Mesothelial cell of epicardium (in vitro differentiated cells): Measurements from ENCODE around the gene PAWR. TPM values are rescaled to one million over a fixed set of nuclear protein-coding genes. Genes with fewer than 3 reads are reported as not detected.
A peak's percentile ranks its signal among the peaks of the same experiment; 100 is the strongest.

ENCODE experiments used
- DNase-seq, 2 experiments: peaks; one replicate each; pipeline ENCODE4 v3.0.0; 2021; ENCODE audit warnings: low spot score in 2 of 2; ENCODE audit not compliant: unreplicated experiment in 2 of 2
- H3K27ac Mint-ChIP-seq: 2 replicates; pipeline ENCODE4 v1.8.0; 2021; ENCODE audit warnings: mixed read lengths
- H3K27me3 Mint-ChIP-seq: 2 replicates; pipeline ENCODE4 v1.8.0; 2021; ENCODE audit warnings: low read depth, mixed read lengths
- H3K36me3 Mint-ChIP-seq: 2 replicates; pipeline ENCODE4 v1.8.0; 2021; ENCODE audit warnings: mixed read lengths
- H3K4me1 Mint-ChIP-seq: 2 replicates; pipeline ENCODE4 v1.8.0; 2021; ENCODE audit warnings: mixed read lengths
- H3K4me3 Mint-ChIP-seq: 2 replicates; pipeline ENCODE4 v1.8.0; 2021; ENCODE audit warnings: mild to moderate bottlenecking, moderate library complexity, mixed read lengths
- H3K9me3 Mint-ChIP-seq: 2 replicates; pipeline ENCODE4 v1.8.0; 2021; ENCODE audit warnings: mixed read lengths
- total RNA-seq: library from RNA; stranded (reverse); gene quantifications from 3 replicates; pipeline ENCODE4 v1.2.1, GENCODE V29; 2021
- TF ChIP-seq, protein P1 (sequence below): fragments of 200-600 bp; sonication (generic); IDR thresholded peaks from one replicate; pipeline ENCODE4 v1.5.0; 2021; ENCODE audit warnings: antibody characterized with exemption; ENCODE audit not compliant: unreplicated experiment

Gene PAWR
- total RNA-seq, 1 donor from 2014 or later: 205 TPM

DNA sequence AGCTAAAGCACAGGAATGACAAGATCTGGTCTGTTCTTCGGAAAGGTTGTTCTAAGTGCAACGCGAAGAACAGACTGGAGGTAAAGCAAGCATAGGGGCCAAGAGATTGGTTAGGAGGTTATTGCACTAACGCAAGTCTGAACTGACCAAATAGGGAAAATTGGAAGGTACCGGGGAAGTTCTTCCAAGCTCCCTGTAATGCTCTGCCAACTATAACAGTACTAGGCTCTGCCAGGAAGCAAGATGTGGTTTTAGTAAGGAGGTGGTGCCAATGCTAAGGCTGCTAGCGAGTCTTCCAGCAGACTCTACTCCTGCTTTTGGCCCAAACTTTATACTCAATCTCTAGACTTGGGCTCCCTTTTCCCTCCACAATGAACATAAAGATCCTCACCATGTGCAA is 138.6 kb downstream of the PAWR start:
- Mint-ChIP-seq H3K4me1 (peaks cover 50% of the 10 kb centered on the region), H3K36me3 (peaks cover 25% of the 10 kb centered on the region), H3K27ac (peak overlapping the region; percentile 23), H3K27me3 (no peaks in the 10 kb centered on the region), H3K4me3 (no peak overlapping the region), H3K9me3 (peaks cover 9% of the 10 kb centered on the region)
- no peak for DNase-seq
- TF ChIP-seq, protein P1, sequence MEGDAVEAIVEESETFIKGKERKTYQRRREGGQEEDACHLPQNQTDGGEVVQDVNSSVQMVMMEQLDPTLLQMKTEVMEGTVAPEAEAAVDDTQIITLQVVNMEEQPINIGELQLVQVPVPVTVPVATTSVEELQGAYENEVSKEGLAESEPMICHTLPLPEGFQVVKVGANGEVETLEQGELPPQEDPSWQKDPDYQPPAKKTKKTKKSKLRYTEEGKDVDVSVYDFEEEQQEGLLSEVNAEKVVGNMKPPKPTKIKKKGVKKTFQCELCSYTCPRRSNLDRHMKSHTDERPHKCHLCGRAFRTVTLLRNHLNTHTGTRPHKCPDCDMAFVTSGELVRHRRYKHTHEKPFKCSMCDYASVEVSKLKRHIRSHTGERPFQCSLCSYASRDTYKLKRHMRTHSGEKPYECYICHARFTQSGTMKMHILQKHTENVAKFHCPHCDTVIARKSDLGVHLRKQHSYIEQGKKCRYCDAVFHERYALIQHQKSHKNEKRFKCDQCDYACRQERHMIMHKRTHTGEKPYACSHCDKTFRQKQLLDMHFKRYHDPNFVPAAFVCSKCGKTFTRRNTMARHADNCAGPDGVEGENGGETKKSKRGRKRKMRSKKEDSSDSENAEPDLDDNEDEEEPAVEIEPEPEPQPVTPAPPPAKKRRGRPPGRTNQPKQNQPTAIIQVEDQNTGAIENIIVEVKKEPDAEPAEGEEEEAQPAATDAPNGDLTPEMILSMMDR: no peak

DNA sequence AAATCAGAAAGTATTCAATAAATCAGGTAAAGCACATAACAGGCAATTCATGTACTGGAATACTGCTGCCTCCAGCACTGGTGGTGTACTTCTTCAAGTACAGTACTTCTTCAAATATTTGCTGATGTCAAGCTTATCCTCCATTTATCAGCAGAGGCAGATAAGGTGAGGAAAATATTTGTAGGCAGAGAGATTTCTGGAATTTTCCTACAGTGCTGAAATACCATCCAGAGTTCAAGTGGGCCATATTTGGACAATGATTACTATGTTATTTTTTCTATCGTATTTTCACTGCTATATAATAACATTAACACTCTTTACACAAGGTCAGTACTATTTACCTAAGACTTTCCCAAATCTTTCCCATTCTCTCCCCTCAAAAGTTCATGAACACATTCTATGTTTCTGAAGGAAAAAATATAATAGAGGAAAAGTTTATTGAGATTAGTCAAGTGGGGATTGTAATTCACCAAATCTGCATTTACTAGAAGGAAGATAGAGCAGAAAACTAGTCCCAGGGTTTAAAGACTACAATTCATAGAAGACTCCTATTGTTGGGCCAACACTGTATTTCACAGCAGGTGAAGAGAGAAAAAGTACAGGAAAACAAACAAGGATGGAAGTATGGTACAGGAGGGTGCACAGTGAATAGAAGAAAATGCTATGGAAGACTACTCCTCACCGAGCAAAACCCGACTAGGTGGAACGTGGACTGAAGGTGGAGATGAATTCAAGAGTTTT is 141.1 kb downstream of the PAWR start:
- H3K9me3 Mint-ChIP-seq: peaks cover 9% of the 10 kb centered on the region
- TF ChIP-seq, protein P1: no peak
- peak overlapping the region; percentile 99 for H3K27ac Mint-ChIP-seq
- no peaks in the 10 kb centered on the region for H3K27me3 Mint-ChIP-seq
- peaks cover 47% of the 10 kb centered on the region for H3K4me1 Mint-ChIP-seq
- DNase-seq: no peak
- H3K36me3 Mint-ChIP-seq: peaks cover 24% of the 10 kb centered on the region
- no peak overlapping the region for H3K4me3 Mint-ChIP-seq

DNA sequence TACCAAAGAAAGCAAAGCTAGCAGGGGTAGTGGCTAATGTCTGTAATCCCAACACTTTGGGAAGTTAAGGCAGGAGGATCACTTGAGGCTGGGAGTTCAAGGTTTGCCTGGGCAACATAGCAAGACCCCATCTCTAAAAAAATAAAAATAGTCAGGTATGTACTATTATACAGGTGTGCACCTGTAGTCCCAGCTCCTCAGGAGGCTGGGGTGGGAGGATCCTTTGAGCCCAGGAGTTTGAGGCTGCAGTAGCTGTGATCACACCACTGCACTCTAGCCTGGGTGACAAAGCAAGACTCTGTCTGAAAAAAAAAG is 142.2 kb downstream of the PAWR start:
- Mint-ChIP-seq H3K4me3 (no peak overlapping the region), H3K36me3 (peaks cover 24% of the 10 kb centered on the region), H3K27me3 (no peaks in the 10 kb centered on the region), H3K27ac (peak overlapping the region; percentile 99), H3K4me1 (peaks cover 50% of the 10 kb centered on the region), H3K9me3 (peaks cover 9% of the 10 kb centered on the region)
- TF ChIP-seq, protein P1: no peak
- DNase-seq: no peak

DNA sequence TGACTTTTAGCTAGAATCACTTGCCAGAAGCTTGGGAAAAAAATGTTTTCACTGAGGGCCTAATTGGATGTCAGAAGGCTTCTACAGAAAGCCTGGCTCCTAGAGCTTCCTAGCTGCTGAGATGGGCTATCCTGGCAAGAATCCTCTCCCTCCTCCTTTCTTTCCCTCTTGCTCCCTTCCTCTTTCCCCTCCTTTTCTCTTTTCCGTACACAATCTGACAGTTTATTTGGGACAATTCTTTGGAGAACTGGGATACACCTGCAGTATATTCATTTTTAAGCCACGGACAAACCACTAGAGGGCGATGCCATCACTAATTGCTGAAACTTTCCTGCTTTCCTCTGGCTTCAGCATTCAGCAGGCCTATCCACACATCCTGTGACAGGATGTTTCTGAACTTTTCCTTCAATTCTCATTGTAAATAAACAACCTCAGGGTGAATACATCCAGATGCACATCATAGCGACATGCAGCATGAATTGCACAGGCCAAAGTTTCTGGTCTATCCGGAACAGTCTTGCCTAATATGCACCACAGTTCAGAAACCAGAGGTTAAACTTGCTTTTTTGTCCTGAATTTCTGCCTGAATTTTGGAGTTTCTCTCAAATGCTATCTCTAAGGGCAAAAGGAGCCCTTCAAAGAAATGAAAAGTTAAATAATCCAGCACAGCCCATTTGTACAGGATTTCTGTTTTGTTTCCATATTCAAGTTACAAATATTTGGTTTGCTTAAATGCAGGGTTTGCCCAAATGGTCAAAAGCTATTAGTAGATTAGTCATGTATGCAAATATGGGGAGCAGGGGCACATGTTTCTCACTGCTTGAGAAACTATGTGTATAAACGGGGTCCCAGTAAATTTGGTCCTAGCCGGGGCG is 142.8 kb downstream of the PAWR start:
- TF ChIP-seq, protein P1: peak; percentile 76
- DNase-seq: no peak
- H3K4me3 Mint-ChIP-seq: no peak overlapping the region
- peaks cover 23% of the 10 kb centered on the region for H3K36me3 Mint-ChIP-seq
- H3K27ac Mint-ChIP-seq: peak overlapping the region; percentile 99
- no peaks in the 10 kb centered on the region for H3K27me3 Mint-ChIP-seq
- peaks cover 50% of the 10 kb centered on the region for H3K4me1 Mint-ChIP-seq
- H3K9me3 Mint-ChIP-seq: peaks cover 9% of the 10 kb centered on the region

DNA sequence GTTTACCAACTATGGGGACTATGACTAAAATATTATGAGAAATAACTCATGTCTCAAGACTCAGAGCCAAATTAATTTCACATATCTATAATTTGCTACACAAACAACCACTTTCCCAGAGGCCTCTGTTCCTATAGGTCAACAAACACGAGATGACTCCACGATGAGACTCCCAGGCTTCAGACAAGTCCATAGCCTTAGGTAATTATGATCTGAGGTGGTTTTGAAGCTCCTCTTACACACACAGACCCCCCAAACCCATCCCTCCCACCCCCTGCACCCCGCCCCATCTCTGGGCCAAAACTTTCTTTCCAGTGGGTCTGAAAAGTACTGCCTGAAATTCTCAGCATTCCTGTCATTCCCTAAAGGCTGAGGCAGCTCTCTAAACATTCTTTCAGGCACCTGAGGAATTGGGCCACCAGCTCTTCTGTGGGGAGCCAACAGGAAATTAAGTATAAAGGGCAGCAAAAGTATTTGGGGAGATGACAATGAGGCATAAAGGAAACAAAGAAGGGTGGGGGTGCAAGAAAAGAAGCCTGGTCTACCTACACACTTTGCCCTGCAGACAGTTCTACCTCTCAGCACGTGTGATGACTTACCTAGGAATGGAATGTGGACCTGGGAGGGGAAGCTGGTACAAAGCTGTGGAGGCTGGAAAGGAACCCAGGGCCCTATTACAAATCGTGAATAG is 143.6 kb downstream of the PAWR start:
- no peaks in the 10 kb centered on the region for H3K27me3 Mint-ChIP-seq
- no peak for DNase-seq
- peaks cover 50% of the 10 kb centered on the region for H3K4me1 Mint-ChIP-seq
- H3K9me3 Mint-ChIP-seq: peaks cover 9% of the 10 kb centered on the region
- H3K36me3 Mint-ChIP-seq: peaks cover 16% of the 10 kb centered on the region
- H3K4me3 Mint-ChIP-seq: no peak overlapping the region
- H3K27ac Mint-ChIP-seq: peak overlapping the region; percentile 99
- TF ChIP-seq, protein P1: no peak
